GM03348 (cell line): ENCODE measurements around the gene HEMGN.
"Not testable (repeated sequence)": the region's sequence is repeated elsewhere in the genome, so short reads cannot be mapped to it uniquely, and the experiment has no call there.

Source experiments
- DNase-seq: peaks from one replicate; pipeline ENCODE4 v3.0.0; 2012; ENCODE audit warnings: low spot score

HEMGN gene

GRCh38 chr9:97963232-97963631, 25.3 kb upstream of the HEMGN start:
- no peak for DNase-seq

- DNase-seq: no peak
Observed at GRCh38 chr9:97962575-97962974, 24.6 kb upstream of the HEMGN start.

GRCh38 chr9:97962136-97962535, 24.2 kb upstream of the HEMGN start:
- no peak for DNase-seq

GRCh38 chr9:97961361-97961760, 23.4 kb upstream of the HEMGN start:
- DNase-seq: no peak

- not testable (repeated sequence) for DNase-seq
Observed at GRCh38 chr9:97960678-97961328, 22.8 kb upstream of the HEMGN start.

- DNase-seq: no peak
Observed at GRCh38 chr9:97959585-97959984, 21.6 kb upstream of the HEMGN start.

- DNase-seq: peak; percentile 33
Observed at GRCh38 chr9:97958812-97959511, 21.0 kb upstream of the HEMGN start.

GRCh38 chr9:97956331-97956730, 18.4 kb upstream of the HEMGN start:
- no peak for DNase-seq

- DNase-seq: peak; percentile 13
Observed at GRCh38 chr9:97954550-97954989, 16.6 kb upstream of the HEMGN start.

GRCh38 chr9:97950873-97951272, 12.9 kb upstream of the HEMGN start:
- not testable (repeated sequence) for DNase-seq

- DNase-seq: not testable (repeated sequence)
Observed at GRCh38 chr9:97947094-97947493, 9.1 kb upstream of the HEMGN start.

- DNase-seq: not testable (repeated sequence)
Observed at GRCh38 chr9:97945470-97945869, 7.5 kb upstream of the HEMGN start.

- DNase-seq: no peak
Observed at GRCh38 chr9:97944612-97945011, 6.6 kb upstream of the HEMGN start.

GRCh38 chr9:97943308-97943855, 5.4 kb upstream of the HEMGN start:
- no peak for DNase-seq

- DNase-seq: no peak
Observed at GRCh38 chr9:97941323-97941722, 3.4 kb upstream of the HEMGN start.

- DNase-seq: no peak
Observed at GRCh38 chr9:97940741-97941140, 2.8 kb upstream of the HEMGN start.

- no peak for DNase-seq
Observed at GRCh38 chr9:97940233-97940632, 2.3 kb upstream of the HEMGN start.

GRCh38 chr9:97936998-97937397, 974 bp downstream of the HEMGN start:
- no peak for DNase-seq

- DNase-seq: no peak
Observed at GRCh38 chr9:97935276-97935675, 2.7 kb downstream of the HEMGN start.

GRCh38 chr9:97934321-97935115, 3.5 kb downstream of the HEMGN start:
- DNase-seq: no peak

GRCh38 chr9:97933297-97933998, 4.5 kb downstream of the HEMGN start:
- DNase-seq: no peak

GRCh38 chr9:97930972-97931371, 7.0 kb downstream of the HEMGN start:
- DNase-seq: no peak
